MM.1S (cell line): ENCODE measurements around the gene CCSER2.

Experiments
- DNase-seq: peaks from one replicate; pipeline ENCODE4 v3.0.0-alpha.2; 2015
- H2AFZ ChIP-seq: fragments of 300-600 bp; sonication (generic); 2 replicates; pipeline ENCODE4 v1.6.0; 2016; ENCODE audit warnings: antibody characterized with exemption, low read length
- H3F3A ChIP-seq: fragments of 300-600 bp; sonication (generic); 2 replicates; pipeline ENCODE4 v1.6.1; 2016; ENCODE audit warnings: mild to moderate bottlenecking, antibody characterized with exemption, low read length, moderate library complexity, mixed read lengths; ENCODE audit not compliant: insufficient read depth
- H3K27ac ChIP-seq: fragments of 300-600 bp; sonication (generic); 2 replicates; pipeline ENCODE4 v1.5.1; 2016; ENCODE audit warnings: mild to moderate bottlenecking, low read length
- H3K27me3 ChIP-seq: fragments of 300-600 bp; sonication (generic); replicated peaks from 2 replicates; pipeline ENCODE4 v1.6.0; 2016; ENCODE audit warnings: low read length; ENCODE audit not compliant: insufficient read depth
- H3K36me3 ChIP-seq: fragments of 300-600 bp; sonication (generic); replicated peaks from 2 replicates; pipeline ENCODE4 v1.6.1; 2016; ENCODE audit warnings: mild to moderate bottlenecking, low read length, mixed read lengths; ENCODE audit not compliant: insufficient read depth
- H3K4me1 ChIP-seq: fragments of 300-600 bp; sonication (generic); 2 replicates; pipeline ENCODE4 v1.6.1; 2016; ENCODE audit warnings: low read length, mixed read lengths
- H3K4me2 ChIP-seq: fragments of 300-600 bp; sonication (generic); 2 replicates; pipeline ENCODE4 v1.6.0; 2016; ENCODE audit warnings: low read depth, low read length
- H3K4me3 ChIP-seq: fragments of 300-600 bp; sonication (generic); 2 replicates; pipeline ENCODE4 v1.5.1; 2016; ENCODE audit warnings: low read length, mixed read lengths
- H3K79me2 ChIP-seq: fragments of 300-600 bp; sonication (generic); 2 replicates; pipeline ENCODE4 v1.6.1; 2016; ENCODE audit warnings: mixed run types, low read length, mixed read lengths
- H3K9ac ChIP-seq: fragments of 300-600 bp; sonication (generic); 2 replicates; pipeline ENCODE4 v1.6.1; 2016; ENCODE audit warnings: low read length, mixed read lengths
- H3K9me2 ChIP-seq: fragments of 300-600 bp; sonication (generic); replicated peaks from 2 replicates; pipeline ENCODE4 v1.6.1; 2016; ENCODE audit warnings: mild to moderate bottlenecking, low read length, mixed read lengths; ENCODE audit not compliant: insufficient read depth
- H3K9me3 ChIP-seq: fragments of 300-600 bp; sonication (generic); replicated peaks from 2 replicates; pipeline ENCODE4 v1.6.1; 2016; ENCODE audit warnings: mild to moderate bottlenecking, low read length, mixed read lengths; ENCODE audit not compliant: insufficient read depth
- H4K20me1 ChIP-seq: fragments of 300-600 bp; sonication (generic); 2 replicates; pipeline ENCODE4 v1.6.1; 2016; ENCODE audit warnings: mild to moderate bottlenecking, low read length, moderate library complexity, mixed read lengths; ENCODE audit not compliant: insufficient read depth
- CTCF ChIP-seq: fragments of 300-600 bp; sonication (generic); IDR thresholded peaks from 2 replicates; pipeline ENCODE4 v1.5.1; 2016; ENCODE audit warnings: antibody characterized with exemption, low read length, mixed read lengths
- EZH2 ChIP-seq: fragments of 300-600 bp; sonication (generic); optimal IDR thresholded peaks from 2 replicates; pipeline ENCODE3; 2017; ENCODE audit warnings: low read depth, mild to moderate bottlenecking, antibody characterized with exemption, low read length, mixed read lengths
- EZH2phosphoT487 ChIP-seq: fragments of 300-600 bp; sonication (generic); IDR thresholded peaks from 2 replicates; pipeline ENCODE4 v1.6.1; 2018; ENCODE audit warnings: antibody characterized with exemption, low read length

CCSER2 gene

GRCh38 chr10:84375011-84375410, 46.6 kb downstream of the CCSER2 start:
- H3K9ac ChIP-seq: no peak overlapping the region
- no peaks in the 10 kb centered on the region for H3K79me2 ChIP-seq
- H2AFZ ChIP-seq: no peak overlapping the region
- H3K4me1 ChIP-seq: no peaks in the 10 kb centered on the region
- H3F3A ChIP-seq: no peaks in the 10 kb centered on the region
- H4K20me1 ChIP-seq: no peaks in the 10 kb centered on the region
- no peak overlapping the region for H3K4me3 ChIP-seq
- TF ChIP-seq EZH2phosphoT487: no peak
- peak; percentile 71 for TF ChIP-seq CTCF
- TF ChIP-seq EZH2: no peak
- DNase-seq: peak; percentile 49
- no peak overlapping the region for H3K27ac ChIP-seq
- H3K9me3 ChIP-seq: no peaks in the 10 kb centered on the region
- no peak overlapping the region for H3K4me2 ChIP-seq
- no peaks in the 10 kb centered on the region for H3K36me3 ChIP-seq
- no peaks in the 10 kb centered on the region for H3K27me3 ChIP-seq
- no peaks in the 10 kb centered on the region for H3K9me2 ChIP-seq

GRCh38 chr10:84375881-84376280, 47.5 kb downstream of the CCSER2 start:
- no peaks in the 10 kb centered on the region for H3K36me3 ChIP-seq
- H3K4me3 ChIP-seq: no peak overlapping the region
- peak; percentile 11 for DNase-seq
- no peaks in the 10 kb centered on the region for H3K4me1 ChIP-seq
- TF ChIP-seq EZH2 (no peak), EZH2phosphoT487 (no peak), CTCF (no peak)
- H4K20me1 ChIP-seq: no peaks in the 10 kb centered on the region
- H2AFZ ChIP-seq: no peak overlapping the region
- H3K27ac ChIP-seq: no peak overlapping the region
- no peaks in the 10 kb centered on the region for H3F3A ChIP-seq
- no peaks in the 10 kb centered on the region for H3K27me3 ChIP-seq
- H3K9me2 ChIP-seq: no peaks in the 10 kb centered on the region
- H3K9me3 ChIP-seq: no peaks in the 10 kb centered on the region
- no peak overlapping the region for H3K9ac ChIP-seq
- H3K4me2 ChIP-seq: no peak overlapping the region
- H3K79me2 ChIP-seq: no peaks in the 10 kb centered on the region

GRCh38 chr10:84388148-84388547, 59.8 kb downstream of the CCSER2 start:
- no peaks in the 10 kb centered on the region for H3K9me3 ChIP-seq
- H3K27ac ChIP-seq: no peak overlapping the region
- no peaks in the 10 kb centered on the region for H3K79me2 ChIP-seq
- no peak overlapping the region for H3K9ac ChIP-seq
- H3K4me1 ChIP-seq: no peaks in the 10 kb centered on the region
- TF ChIP-seq EZH2phosphoT487 (no peak), CTCF (no peak), EZH2 (no peak)
- H3K4me3 ChIP-seq: no peak overlapping the region
- no peak for DNase-seq
- no peaks in the 10 kb centered on the region for H4K20me1 ChIP-seq
- no peaks in the 10 kb centered on the region for H3K36me3 ChIP-seq
- no peaks in the 10 kb centered on the region for H3F3A ChIP-seq
- no peaks in the 10 kb centered on the region for H3K9me2 ChIP-seq
- no peak overlapping the region for H2AFZ ChIP-seq
- H3K4me2 ChIP-seq: no peak overlapping the region
- H3K27me3 ChIP-seq: no peaks in the 10 kb centered on the region

- Histone ChIP-seq H3K4me3 (no peak overlapping the region), H3K36me3 (no peaks in the 10 kb centered on the region), H3F3A (no peaks in the 10 kb centered on the region), H3K4me1 (no peaks in the 10 kb centered on the region), H4K20me1 (no peaks in the 10 kb centered on the region), H3K4me2 (no peak overlapping the region), H3K9ac (no peak overlapping the region), H3K9me3 (no peaks in the 10 kb centered on the region), H3K79me2 (no peaks in the 10 kb centered on the region), H3K9me2 (no peaks in the 10 kb centered on the region), H3K27ac (no peak overlapping the region), H3K27me3 (no peaks in the 10 kb centered on the region), H2AFZ (no peak overlapping the region)
- no peak for TF ChIP-seq EZH2phosphoT487
- no peak for TF ChIP-seq EZH2
- TF ChIP-seq CTCF: no peak
- no peak for DNase-seq
Observed at GRCh38 chr10:84390364-84390763, 62.0 kb downstream of the CCSER2 start.
